ENCODE measurements around the gene CLUH.

CLUH gene

DNA sequence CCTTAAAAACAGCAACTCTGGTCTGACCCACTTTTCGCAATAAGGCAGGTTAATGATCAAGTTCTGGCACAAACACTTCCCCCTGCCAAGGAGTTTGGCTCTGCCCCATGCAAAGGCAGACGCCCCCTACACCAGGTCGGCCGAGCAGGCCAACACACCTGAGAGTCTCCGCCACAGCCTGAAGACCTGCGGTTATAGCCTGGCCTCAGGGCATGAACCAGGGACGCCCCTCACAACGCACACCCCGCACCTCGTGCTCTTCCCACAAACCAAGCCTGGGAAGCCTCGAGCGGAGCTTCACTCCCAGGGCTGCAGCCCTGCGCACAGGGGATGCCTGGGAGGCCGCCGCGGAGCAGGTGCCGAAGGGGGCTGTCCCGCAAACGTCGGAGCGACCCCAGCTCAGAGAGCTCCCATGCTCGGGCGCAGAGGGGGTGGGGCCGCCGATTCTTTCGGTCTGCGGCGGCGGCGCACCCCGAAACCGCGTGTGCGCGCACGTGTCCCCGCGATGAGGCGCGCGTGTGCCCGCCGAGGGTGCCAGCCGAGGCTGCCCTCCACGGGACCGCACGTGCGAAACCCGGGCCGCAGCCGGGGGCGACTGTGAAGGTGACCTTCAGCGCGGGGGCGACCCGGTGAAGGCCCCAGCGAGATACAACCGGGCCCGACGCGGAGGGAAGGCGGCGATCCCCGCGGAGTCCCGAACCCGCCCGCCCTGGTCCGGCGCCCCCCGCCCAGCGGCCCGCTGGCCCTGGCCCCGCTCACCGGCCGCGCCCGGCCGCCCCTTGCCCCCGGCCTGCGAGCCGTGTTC, 559 bp downstream of the CLUH start (continued):
- TF ChIP-seq, protein P1, sequence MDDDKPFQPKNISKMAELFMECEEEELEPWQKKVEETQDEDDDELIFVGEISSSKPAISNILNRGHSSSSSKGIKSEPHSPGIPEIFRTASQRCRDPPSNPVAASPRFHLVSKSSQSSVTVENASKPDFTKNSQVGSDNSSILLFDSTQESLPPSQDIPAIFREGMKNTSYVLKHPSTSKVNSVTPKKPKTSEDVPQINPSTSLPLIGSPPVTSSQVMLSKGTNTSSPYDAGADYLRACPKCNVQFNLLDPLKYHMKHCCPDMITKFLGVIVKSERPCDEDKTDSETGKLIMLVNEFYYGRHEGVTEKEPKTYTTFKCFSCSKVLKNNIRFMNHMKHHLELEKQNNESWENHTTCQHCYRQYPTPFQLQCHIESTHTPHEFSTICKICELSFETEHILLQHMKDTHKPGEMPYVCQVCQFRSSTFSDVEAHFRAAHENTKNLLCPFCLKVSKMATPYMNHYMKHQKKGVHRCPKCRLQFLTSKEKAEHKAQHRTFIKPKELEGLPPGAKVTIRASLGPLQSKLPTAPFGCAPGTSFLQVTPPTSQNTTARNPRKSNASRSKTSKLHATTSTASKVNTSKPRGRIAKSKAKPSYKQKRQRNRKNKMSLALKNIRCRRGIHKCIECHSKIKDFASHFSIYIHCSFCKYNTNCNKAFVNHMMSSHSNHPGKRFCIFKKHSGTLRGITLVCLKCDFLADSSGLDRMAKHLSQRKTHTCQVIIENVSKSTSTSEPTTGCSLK (tag by site-specific recombination; IDR thresholded peaks at IDR 0.05), result no peak
- TF ChIP-seq ZNF221 (tag by site-specific recombination; IDR thresholded peaks at IDR 0.05; ENCODE audit: borderline replicate concordance) (no peak), KLF16 (tag by site-specific recombination; IDR thresholded peaks at IDR 0.05) (0 out of 2 replicates have a peak, but pooled peaks have one; percentile 41), ZNF626 (tag by site-specific recombination; IDR thresholded peaks at IDR 0.05) (no peak), ZNF157 (tag by site-specific recombination; IDR thresholded peaks at IDR 0.05) (no peak), ZSCAN30 (tag by site-specific recombination; IDR thresholded peaks at IDR 0.05) (no peak), ZNF501 (tag by site-specific recombination; IDR thresholded peaks at IDR 0.05) (no peak), ZNF211 (tag by site-specific recombination; IDR thresholded peaks at IDR 0.05; ENCODE audit: low read depth) (no peak), HOXD13 (CRISPR knock-in tag; IDR thresholded peaks at IDR 0.05; ENCODE audit: borderline replicate concordance) (no peak), ZNF266 (tag by site-specific recombination; IDR thresholded peaks at IDR 0.05; ENCODE audit: low read depth) (no peak), ZNF146 (tag by site-specific recombination; IDR thresholded peaks at IDR 0.05) (no peak), PRDM1 (tag by site-specific recombination; IDR thresholded peaks at IDR 0.05) (no peak), ZNF133 (tag by site-specific recombination; IDR thresholded peaks at IDR 0.05) (no peak), ZNF707 (tag by site-specific recombination; IDR thresholded peaks at IDR 0.05) (no peak), ZNF311 (tag by site-specific recombination; IDR thresholded peaks at IDR 0.05; ENCODE audit: borderline replicate concordance) (no peak), ZNF777 (tag by site-specific recombination; IDR thresholded peaks at IDR 0.05; ENCODE audit: borderline replicate concordance) (no peak), ZNF354C (tag by site-specific recombination; IDR thresholded peaks at IDR 0.05; ENCODE audit: borderline replicate concordance, low read depth) (no peak)
- TF ChIP-seq, protein P2, sequence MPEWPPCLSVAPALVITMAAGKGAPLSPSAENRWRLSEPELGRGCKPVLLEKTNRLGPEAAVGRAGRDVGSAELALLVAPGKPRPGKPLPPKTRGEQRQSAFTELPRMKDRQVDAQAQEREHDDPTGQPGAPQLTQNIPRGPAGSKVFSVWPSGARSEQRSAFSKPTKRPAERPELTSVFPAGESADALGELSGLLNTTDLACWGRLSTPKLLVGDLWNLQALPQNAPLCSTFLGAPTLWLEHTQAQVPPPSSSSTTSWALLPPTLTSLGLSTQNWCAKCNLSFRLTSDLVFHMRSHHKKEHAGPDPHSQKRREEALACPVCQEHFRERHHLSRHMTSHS (tag by site-specific recombination; IDR thresholded peaks at IDR 0.05), result no peak
- TF ChIP-seq, protein P3, sequence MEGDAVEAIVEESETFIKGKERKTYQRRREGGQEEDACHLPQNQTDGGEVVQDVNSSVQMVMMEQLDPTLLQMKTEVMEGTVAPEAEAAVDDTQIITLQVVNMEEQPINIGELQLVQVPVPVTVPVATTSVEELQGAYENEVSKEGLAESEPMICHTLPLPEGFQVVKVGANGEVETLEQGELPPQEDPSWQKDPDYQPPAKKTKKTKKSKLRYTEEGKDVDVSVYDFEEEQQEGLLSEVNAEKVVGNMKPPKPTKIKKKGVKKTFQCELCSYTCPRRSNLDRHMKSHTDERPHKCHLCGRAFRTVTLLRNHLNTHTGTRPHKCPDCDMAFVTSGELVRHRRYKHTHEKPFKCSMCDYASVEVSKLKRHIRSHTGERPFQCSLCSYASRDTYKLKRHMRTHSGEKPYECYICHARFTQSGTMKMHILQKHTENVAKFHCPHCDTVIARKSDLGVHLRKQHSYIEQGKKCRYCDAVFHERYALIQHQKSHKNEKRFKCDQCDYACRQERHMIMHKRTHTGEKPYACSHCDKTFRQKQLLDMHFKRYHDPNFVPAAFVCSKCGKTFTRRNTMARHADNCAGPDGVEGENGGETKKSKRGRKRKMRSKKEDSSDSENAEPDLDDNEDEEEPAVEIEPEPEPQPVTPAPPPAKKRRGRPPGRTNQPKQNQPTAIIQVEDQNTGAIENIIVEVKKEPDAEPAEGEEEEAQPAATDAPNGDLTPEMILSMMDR (tag by site-specific recombination; IDR thresholded peaks at IDR 0.05), result peak; percentile 24; the same call in 1 of the 2 replicates
- TF ChIP-seq, protein P4, sequence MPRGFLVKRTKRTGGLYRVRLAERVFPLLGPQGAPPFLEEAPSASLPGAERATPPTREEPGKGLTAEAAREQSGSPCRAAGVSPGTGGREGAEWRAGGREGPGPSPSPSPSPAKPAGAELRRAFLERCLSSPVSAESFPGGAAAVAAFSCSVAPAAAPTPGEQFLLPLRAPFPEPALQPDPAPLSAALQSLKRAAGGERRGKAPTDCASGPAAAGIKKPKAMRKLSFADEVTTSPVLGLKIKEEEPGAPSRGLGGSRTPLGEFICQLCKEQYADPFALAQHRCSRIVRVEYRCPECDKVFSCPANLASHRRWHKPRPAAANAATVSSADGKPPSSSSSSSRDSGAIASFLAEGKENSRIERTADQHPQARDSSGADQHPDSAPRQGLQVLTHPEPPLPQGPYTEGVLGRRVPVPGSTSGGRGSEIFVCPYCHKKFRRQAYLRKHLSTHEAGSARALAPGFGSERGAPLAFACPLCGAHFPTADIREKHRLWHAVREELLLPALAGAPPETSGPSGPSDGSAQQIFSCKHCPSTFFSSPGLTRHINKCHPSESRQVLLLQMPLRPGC (tag by site-specific recombination; IDR thresholded peaks at IDR 0.05), result no peak
- TF ChIP-seq, protein P5, sequence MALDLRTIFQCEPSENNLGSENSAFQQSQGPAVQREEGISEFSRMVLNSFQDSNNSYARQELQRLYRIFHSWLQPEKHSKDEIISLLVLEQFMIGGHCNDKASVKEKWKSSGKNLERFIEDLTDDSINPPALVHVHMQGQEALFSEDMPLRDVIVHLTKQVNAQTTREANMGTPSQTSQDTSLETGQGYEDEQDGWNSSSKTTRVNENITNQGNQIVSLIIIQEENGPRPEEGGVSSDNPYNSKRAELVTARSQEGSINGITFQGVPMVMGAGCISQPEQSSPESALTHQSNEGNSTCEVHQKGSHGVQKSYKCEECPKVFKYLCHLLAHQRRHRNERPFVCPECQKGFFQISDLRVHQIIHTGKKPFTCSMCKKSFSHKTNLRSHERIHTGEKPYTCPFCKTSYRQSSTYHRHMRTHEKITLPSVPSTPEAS (tag by site-specific recombination; IDR thresholded peaks at IDR 0.05), result no peak
- TF ChIP-seq, protein P6, sequence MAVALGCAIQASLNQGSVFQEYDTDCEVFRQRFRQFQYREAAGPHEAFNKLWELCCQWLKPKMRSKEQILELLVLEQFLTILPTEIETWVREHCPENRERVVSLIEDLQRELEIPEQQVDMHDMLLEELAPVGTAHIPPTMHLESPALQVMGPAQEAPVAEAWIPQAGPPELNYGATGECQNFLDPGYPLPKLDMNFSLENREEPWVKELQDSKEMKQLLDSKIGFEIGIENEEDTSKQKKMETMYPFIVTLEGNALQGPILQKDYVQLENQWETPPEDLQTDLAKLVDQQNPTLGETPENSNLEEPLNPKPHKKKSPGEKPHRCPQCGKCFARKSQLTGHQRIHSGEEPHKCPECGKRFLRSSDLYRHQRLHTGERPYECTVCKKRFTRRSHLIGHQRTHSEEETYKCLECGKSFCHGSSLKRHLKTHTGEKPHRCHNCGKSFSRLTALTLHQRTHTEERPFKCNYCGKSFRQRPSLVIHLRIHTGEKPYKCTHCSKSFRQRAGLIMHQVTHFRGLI (tag by site-specific recombination; IDR thresholded peaks at IDR 0.05), result no peak
- TF ChIP-seq, protein P7, sequence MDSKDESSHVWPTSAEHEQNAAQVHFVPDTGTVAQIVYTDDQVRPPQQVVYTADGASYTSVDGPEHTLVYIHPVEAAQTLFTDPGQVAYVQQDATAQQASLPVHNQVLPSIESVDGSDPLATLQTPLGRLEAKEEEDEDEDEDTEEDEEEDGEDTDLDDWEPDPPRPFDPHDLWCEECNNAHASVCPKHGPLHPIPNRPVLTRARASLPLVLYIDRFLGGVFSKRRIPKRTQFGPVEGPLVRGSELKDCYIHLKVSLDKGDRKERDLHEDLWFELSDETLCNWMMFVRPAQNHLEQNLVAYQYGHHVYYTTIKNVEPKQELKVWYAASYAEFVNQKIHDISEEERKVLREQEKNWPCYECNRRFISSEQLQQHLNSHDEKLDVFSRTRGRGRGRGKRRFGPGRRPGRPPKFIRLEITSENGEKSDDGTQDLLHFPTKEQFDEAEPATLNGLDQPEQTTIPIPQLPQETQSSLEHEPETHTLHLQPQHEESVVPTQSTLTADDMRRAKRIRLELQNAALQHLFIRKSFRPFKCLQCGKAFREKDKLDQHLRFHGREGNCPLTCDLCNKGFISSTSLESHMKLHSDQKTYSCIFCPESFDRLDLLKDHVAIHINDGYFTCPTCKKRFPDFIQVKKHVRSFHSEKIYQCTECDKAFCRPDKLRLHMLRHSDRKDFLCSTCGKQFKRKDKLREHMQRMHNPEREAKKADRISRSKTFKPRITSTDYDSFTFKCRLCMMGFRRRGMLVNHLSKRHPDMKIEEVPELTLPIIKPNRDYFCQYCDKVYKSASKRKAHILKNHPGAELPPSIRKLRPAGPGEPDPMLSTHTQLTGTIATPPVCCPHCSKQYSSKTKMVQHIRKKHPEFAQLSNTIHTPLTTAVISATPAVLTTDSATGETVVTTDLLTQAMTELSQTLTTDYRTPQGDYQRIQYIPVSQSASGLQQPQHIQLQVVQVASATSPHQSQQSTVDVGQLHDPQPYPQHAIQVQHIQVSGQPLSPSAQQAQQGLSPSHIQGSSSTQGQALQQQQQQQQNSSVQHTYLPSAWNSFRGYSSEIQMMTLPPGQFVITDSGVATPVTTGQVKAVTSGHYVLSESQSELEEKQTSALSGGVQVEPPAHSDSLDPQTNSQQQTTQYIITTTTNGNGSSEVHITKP (tag by site-specific recombination; IDR thresholded peaks at IDR 0.05), result peak; percentile 94
